Motor neuron (in vitro differentiated cells): ENCODE results near the gene DLGAP1. TPM values are rescaled to one million over a fixed set of nuclear protein-coding genes. Genes with fewer than 3 reads are reported as not detected.
A peak's percentile ranks its signal among the peaks of the same experiment; 100 is the strongest.

Experiments used
- ATAC-seq, 8 experiments: fragments of 200-7000 bp; cut with Tn5 transposase; replicated peaks in 6 of 8; 2 replicates each; pipeline ENCODE4 v1.8.0; 2021; ENCODE audit warnings: mild to moderate bottlenecking in 8 of 8, moderate library complexity in 8 of 8
- H3K27ac ChIP-seq, 2 donors: fragments of 250-450 bp; sonication (Bioruptor Pico); 2 replicates each; pipeline ENCODE4 v1.9.0; 2021; ENCODE audit warnings: antibody characterized with exemption in 2 of 2, mild to moderate bottlenecking in 2 of 2, moderate library complexity in 1 of 2
- H3K4me1 ChIP-seq, 2 donors: fragments of 250-450 bp; sonication (Bioruptor Pico); replicated peaks in 1 of 2; 2 replicates each; pipeline ENCODE4 v1.6.1; 2021; ENCODE audit warnings: antibody characterized with exemption in 2 of 2, mild to moderate bottlenecking in 2 of 2, moderate library complexity in 1 of 2
- H3K4me3 ChIP-seq, 5 donors: fragments of 250-450 bp; sonication (Bioruptor Pico); 2 replicates each; pipeline ENCODE4 v1.9.0; 2021; ENCODE audit warnings: antibody characterized with exemption in 5 of 5, mild to moderate bottlenecking in 5 of 5, moderate library complexity in 4 of 5
- WGBS, 10 experiments: fragments of 450-650 bp; shearing (Covaris generic); methylation state at CpG; one replicate each; pipeline ENCODE4 v1.0.0; 2022; 5-methylcytosine and 5-hydroxymethylcytosine counted together
- in situ Hi-C, 9 experiments: fragments of 400-800 bp; cut with MboI; loops; one replicate each; pipeline ENCODE4 v1.15.0; 2021; ENCODE audit warnings: low sequenced_read_pairs in 9 of 9, low pct_unique_long_range_greater_than_20kb in 2 of 9; ENCODE audit not compliant: unreplicated experiment in 9 of 9
- total RNA-seq, 8 experiments: library from RNA; unstranded; fragments of 300-600 nt; gene quantifications; 2 replicates each; pipeline versions ENCODE4 v1.2.3 to v1.2.4, GENCODE V29; 2022

The DLGAP1 gene
- total RNA-seq, 8 experiments from 2014 or later, result 0.36 to 38.2 (median 16.6) TPM

- 0 to 87% (median 72%) methylated on average over 1 to 4 of the region's 4 CpGs; no CpG with 5 or more reads in 1 of the 10 experiments for WGBS, 10 experiments
- no peak overlapping the region for H3K4me3 ChIP-seq
- in situ Hi-C loops, result no loop called here
- H3K4me1 ChIP-seq, result no peaks in the 10 kb centered on the region
- ATAC-seq, result no peak
- H3K27ac ChIP-seq, result no peak overlapping the region
These were observed 208.7 kb downstream of the DLGAP1 start for GRCh38 chr18:4246374-4246773.

GRCh38 chr18:4245456-4245855 lies 209.7 kb downstream of the DLGAP1 start:
- no peak overlapping the region for H3K4me3 ChIP-seq
- H3K4me1 ChIP-seq, result no peaks in the 10 kb centered on the region
- ATAC-seq, result no peak
- 0 to 87% (median 82%) methylated on average over 1 to 3 of the region's 3 CpGs; no CpG with 5 or more reads in 4 of the 10 experiments for WGBS, 10 experiments
- H3K27ac ChIP-seq, result no peak overlapping the region
- in situ Hi-C loops, result no loop called here

GRCh38 chr18:4242431-4243161 lies 212.5 kb downstream of the DLGAP1 start:
- WGBS, 10 experiments, result 0 to 100% (median 83%) methylated on average over 1 to 3 of the region's 5 CpGs; no CpG with 5 or more reads in 5 of the 10 experiments
- no peaks in the 10 kb centered on the region for H3K4me1 ChIP-seq
- in situ Hi-C loops, result no loop called here
- no peak overlapping the region for H3K4me3 ChIP-seq
- H3K27ac ChIP-seq, result no peak overlapping the region
- no peak for ATAC-seq

GRCh38 chr18:4241090-4241617 lies 214.0 kb downstream of the DLGAP1 start:
- no peaks in the 10 kb centered on the region for H3K4me1 ChIP-seq

GRCh38 chr18:4238966-4239365 lies 216.1 kb downstream of the DLGAP1 start:
- no peak for ATAC-seq
- no peak overlapping the region for H3K27ac ChIP-seq
- H3K4me1 ChIP-seq, result no peaks in the 10 kb centered on the region
- in situ Hi-C loops, result no loop called here
- no peak overlapping the region for H3K4me3 ChIP-seq
- WGBS, 10 experiments, result 0 to 88% (median 29%) methylated on average over 1 of the region's 1 CpG; no CpG with 5 or more reads in 7 of the 10 experiments

More at GRCh38 chr18:4241090-4241617, 214.0 kb downstream of the DLGAP1 start:
- H3K27ac ChIP-seq, result no peak overlapping the region
- ATAC-seq, result peak in 4 of 8 experiments; percentile 56 to 77 (median 72)
- no peak overlapping the region for H3K4me3 ChIP-seq
- in situ Hi-C loops, result no loop called here
- WGBS, 10 experiments, result 2 to 100% (median 68%) methylated on average over 1 to 6 of the region's 6 CpGs

- Histone ChIP-seq H3K27ac (no peak overlapping the region), H3K4me3 (no peak overlapping the region), H3K4me1 (peaks cover 0 to 5% of the 10 kb centered on the region in 2 donors)
- in situ Hi-C loops, result no loop called here
- ATAC-seq, result no peak
- 0 to 100% (median 87%) methylated on average over 1 to 2 of the region's 2 CpGs for WGBS, 10 experiments
These were observed 217.5 kb downstream of the DLGAP1 start for GRCh38 chr18:4237664-4238041.

- H3K4me1 ChIP-seq, result peaks cover 0 to 5% of the 10 kb centered on the region in 2 donors
- in situ Hi-C loops, result no loop called here
- WGBS, 10 experiments, result 2 to 100% (median 70%) methylated on average over 1 to 8 of the region's 11 CpGs; no CpG with 5 or more reads in 1 of the 10 experiments
- H3K27ac ChIP-seq, result no peak overlapping the region
- no peak for ATAC-seq
- no peak overlapping the region for H3K4me3 ChIP-seq
These were observed 218.0 kb downstream of the DLGAP1 start for GRCh38 chr18:4236940-4237663.

- H3K4me3 ChIP-seq, result no peak overlapping the region
- no peak for ATAC-seq
- H3K27ac ChIP-seq, result no peak overlapping the region
- peaks cover 0 to 5% of the 10 kb centered on the region in 2 donors for H3K4me1 ChIP-seq
- 17 to 100% (median 50%) methylated on average over 1 to 3 of the region's 3 CpGs; no CpG with 5 or more reads in 2 of the 10 experiments for WGBS, 10 experiments
- in situ Hi-C loops, result no loop called here
These were observed 221.6 kb downstream of the DLGAP1 start for GRCh38 chr18:4233468-4233867.

- no peak overlapping the region for H3K4me3 ChIP-seq
- H3K27ac ChIP-seq, result no peak overlapping the region
- 0 to 82% (median 60%) methylated on average over 1 to 2 of the region's 2 CpGs; no CpG with 5 or more reads in 1 of the 10 experiments for WGBS, 10 experiments
- H3K4me1 ChIP-seq, result peaks cover 0 to 5% of the 10 kb centered on the region in 2 donors
- in situ Hi-C loops, result no loop called here
- ATAC-seq, result no peak
These were observed 222.5 kb downstream of the DLGAP1 start for GRCh38 chr18:4232656-4233055.

GRCh38 chr18:4231260-4231659 lies 223.8 kb downstream of the DLGAP1 start:
- H3K4me1 ChIP-seq, result peaks cover 0 to 5% of the 10 kb centered on the region in 2 donors
- no peak overlapping the region for H3K4me3 ChIP-seq
- H3K27ac ChIP-seq, result no peak overlapping the region
- no peak for ATAC-seq
- in situ Hi-C loops, result no loop called here

GRCh38 chr18:4230450-4231168 lies 224.5 kb downstream of the DLGAP1 start:
- peaks cover 0 to 5% of the 10 kb centered on the region in 2 donors for H3K4me1 ChIP-seq
- ATAC-seq, result no peak
- in situ Hi-C loops, result no loop called here
- WGBS, 10 experiments, result 0 to 100% (median 90%) methylated on average over 2 to 3 of the region's 3 CpGs
- H3K4me3 ChIP-seq, result no peak overlapping the region
- no peak overlapping the region for H3K27ac ChIP-seq

- Histone ChIP-seq H3K27ac (no peak overlapping the region), H3K4me1 (no peaks in the 10 kb centered on the region), H3K4me3 (no peak overlapping the region)
- ATAC-seq, result no peak
- 0 to 100% (median 86%) methylated on average over 1 to 3 of the region's 4 CpGs; no CpG with 5 or more reads in 2 of the 10 experiments for WGBS, 10 experiments
- in situ Hi-C loops, result no loop called here
These were observed 230.9 kb downstream of the DLGAP1 start for GRCh38 chr18:4224031-4224704.
